Measurements from ENCODE around the gene GOLGA6L25. TPM values are rescaled to one million over a fixed set of nuclear protein-coding genes. Genes with fewer than 3 reads are reported as not detected.
A peak's percentile ranks its signal among the peaks of the same experiment; 100 is the strongest.
"Not testable (repeated sequence)": the region's sequence is repeated elsewhere in the genome, so short reads cannot be mapped to it uniquely, and the experiment has no call there.

GOLGA6L25 gene
- total and polyA plus RNA-seq, 12 donors: not detected

DNA sequence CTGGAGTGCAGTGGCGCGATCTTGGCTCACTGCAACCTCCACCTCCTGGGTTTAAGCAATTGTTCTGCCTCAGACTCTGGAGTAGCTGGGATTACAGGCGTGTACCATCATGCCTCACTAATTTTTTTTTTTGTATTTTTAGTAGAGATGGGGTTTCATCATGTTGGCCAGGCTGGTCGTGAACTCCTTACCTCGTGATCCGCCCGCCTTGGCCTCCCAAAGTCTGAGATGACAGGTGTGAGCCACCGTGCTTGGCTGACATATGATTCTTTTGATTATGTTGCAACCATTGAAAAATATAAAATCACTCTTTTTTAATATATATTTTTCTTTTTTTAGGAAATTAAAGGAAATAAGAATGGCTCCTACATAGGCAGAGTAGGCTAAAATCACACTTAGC, 44.8 kb downstream of the GOLGA6L25 start:
- ATAC-seq; H3K27me3 ChIP-seq; H3K27ac ChIP-seq; H3K4me3 ChIP-seq; intact Hi-C loops (cut with DNase I); H3K4me1 ChIP-seq; H3K9me3 ChIP-seq; DNase-seq: not testable (repeated sequence)
- 86 to 90% methylated on average over 5 to 7 of the region's 8 CpGs for WGBS, 2 donors
- H3K36me3 ChIP-seq: peaks cover 0 to 10% (median 0%) of the 10 kb centered on the region in 9 donors

DNA sequence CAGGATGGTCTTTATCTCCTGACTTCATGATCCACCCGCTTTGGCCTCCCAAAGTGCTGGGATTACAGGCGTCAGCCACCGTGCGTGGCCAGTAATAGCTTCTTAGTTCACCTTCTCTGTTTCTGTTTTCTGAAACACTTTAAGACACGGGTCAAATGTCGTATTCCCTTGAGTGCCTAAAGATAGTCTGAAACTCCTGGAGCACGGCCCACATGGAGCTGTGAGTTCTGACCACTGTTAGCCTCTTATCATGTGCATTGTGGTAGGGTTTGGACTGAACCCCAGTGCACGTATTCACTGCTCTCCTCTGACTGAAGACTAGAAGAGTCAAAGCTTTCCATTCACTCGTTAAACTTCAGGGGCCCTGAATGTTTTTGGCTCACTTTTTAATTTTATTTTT, 48.8 kb downstream of the GOLGA6L25 start:
- peak in 6 of 8 donors; percentile 50 to 92 (median 76) for ATAC-seq
- H3K9me3 ChIP-seq; H3K27me3 ChIP-seq; H3K4me3 ChIP-seq; H3K27ac ChIP-seq; intact Hi-C loops (cut with DNase I); H3K4me1 ChIP-seq; DNase-seq; H3K36me3 ChIP-seq: not testable (repeated sequence)
- WGBS, 2 donors: 80 to 81% methylated on average over 4 of the region's 9 CpGs

Other genes starting within 250 kb of the GOLGA6L25 start
- gene HERC2, start 231.4 kb upstream of the GOLGA6L25 start, total RNA-seq: 10 to 100 TPM; 54.0 to 77.0 (median 62.3) TPM
- 10 to 100 TPM; 24.4 to 41.4 TPM for gene HERC2, start 231.4 kb upstream of the GOLGA6L25 start, polyA plus RNA-seq
- not detected for gene GOLGA6L24, start 195.5 kb upstream of the GOLGA6L25 start, total RNA-seq
- gene GOLGA6L24, start 195.5 kb upstream of the GOLGA6L25 start, polyA plus RNA-seq: not detected
- not detected for gene GOLGA8F, start 174.9 kb upstream of the GOLGA6L25 start, total RNA-seq
- gene GOLGA8F, start 174.9 kb upstream of the GOLGA6L25 start, polyA plus RNA-seq: not detected
- gene GOLGA8G, start 20.6 kb upstream of the GOLGA6L25 start, total RNA-seq: not detected
- not detected for gene GOLGA8G, start 20.6 kb upstream of the GOLGA6L25 start, polyA plus RNA-seq
- 1 to 10 TPM; 1.1 to 2.5 (median 1.6) TPM for gene GOLGA8M, start 158.9 kb downstream of the GOLGA6L25 start, total RNA-seq
- gene GOLGA8M, start 158.9 kb downstream of the GOLGA6L25 start, polyA plus RNA-seq: 1 to 10 TPM in 1 of 2 donors, under 1 TPM in 1; 0.16 to 1.4 TPM

Measured in heart right ventricle (tissue), 16 donors.